ENCODE data around the gene BUD13. TPM values are rescaled to one million over a fixed set of nuclear protein-coding genes. Genes with fewer than 3 reads are reported as not detected.
"Not testable (repeated sequence)": the region's sequence is repeated elsewhere in the genome, so short reads cannot be mapped to it uniquely, and the experiment has no call there.

The BUD13 gene
- polyA plus RNA-seq, 3 donors = 36.4 to 42.4 (median 39.3) TPM

- DNase-seq (ENCODE audit: low read depth in 3 of 3, low spot score in 2 of 3) = no peak
These were observed 10.7 kb downstream of the BUD13 start for GRCh38 chr11:116762132-116762531.

GRCh38 chr11:116756044-116756443, 16.7 kb downstream of the BUD13 start:
- DNase-seq (ENCODE audit: low read depth in 3 of 3, low spot score in 2 of 3) = not testable (repeated sequence)

DNA sequence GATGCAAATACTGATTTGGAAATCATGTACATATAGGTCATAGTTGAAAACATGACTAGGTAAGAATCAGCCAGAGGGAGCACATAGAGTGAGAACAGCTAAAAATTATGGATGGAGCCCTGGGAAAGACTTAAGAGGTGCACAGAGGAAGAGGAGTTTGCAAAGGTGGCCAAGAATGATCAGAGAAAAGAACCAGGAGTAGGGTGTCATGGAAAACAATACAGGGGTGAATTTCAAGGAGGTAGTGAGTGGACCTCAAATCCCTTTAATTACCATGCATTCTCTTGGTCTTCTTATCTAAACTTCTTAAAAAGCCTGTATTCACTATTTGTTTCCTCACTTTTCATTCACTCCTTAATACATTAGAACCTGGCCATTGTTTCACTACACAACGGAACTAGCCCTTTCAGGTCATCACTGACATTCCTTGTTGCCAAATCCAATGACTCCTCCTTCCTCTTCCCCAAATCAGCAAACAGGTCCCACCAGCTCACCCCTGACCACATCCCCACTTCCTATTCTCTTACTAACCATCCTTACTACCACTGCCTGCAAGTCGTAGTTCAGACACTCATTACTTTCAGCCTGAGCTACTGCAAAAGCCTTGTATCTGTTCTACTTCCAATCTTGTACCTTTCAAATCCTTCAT, 22.6 kb downstream of the BUD13 start:
- DNase-seq (ENCODE audit: low read depth in 3 of 3, low spot score in 2 of 3) = no peak

GRCh38 chr11:116742104-116742503, 30.7 kb downstream of the BUD13 start:
- no peak for DNase-seq (ENCODE audit: low read depth in 3 of 3, low spot score in 2 of 3)

- DNase-seq (ENCODE audit: low read depth in 3 of 3, low spot score in 2 of 3) = no peak
These were observed 32.0 kb downstream of the BUD13 start for GRCh38 chr11:116740741-116741140.

DNA sequence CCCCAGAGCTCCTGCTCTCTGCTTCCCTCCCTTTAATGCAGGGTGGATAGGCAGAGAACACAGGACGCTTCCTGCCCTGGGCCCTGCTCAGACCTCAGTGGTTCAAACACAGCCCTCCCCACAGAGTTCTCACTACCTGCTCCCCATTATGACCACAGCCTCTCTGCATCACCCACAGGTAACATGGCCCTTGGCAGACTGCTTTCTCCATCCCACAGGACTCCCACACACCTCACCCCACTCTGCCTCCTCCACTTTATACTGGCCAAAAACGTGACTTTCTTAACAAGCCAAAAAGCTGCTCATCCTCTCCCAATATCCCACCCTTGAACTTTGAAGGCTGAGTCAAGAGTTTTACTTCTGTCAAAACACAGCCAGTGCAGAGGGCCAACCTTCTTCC, 33.8 kb downstream of the BUD13 start:
- DNase-seq (ENCODE audit: low read depth in 3 of 3, low spot score in 2 of 3) = no peak

DNA sequence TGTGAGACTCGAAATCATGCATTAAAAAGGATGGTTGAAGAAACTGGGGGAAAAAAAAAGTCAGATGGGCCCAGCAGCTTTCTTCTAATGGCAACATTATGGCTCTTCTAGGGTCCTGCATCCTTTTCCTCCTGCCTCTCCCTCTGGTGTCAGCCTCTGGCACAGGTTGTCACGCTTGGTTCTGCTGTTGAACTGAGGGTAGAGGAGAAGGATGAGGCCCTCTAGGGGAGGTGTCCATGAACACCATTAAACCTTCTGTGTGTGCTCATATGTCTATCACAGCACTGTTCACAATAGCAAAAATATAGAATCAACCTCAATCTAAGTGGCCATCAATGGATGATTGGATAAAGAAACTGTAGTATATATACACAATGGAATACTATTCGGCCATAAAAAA, 36.0 kb downstream of the BUD13 start:
- DNase-seq (ENCODE audit: low read depth in 3 of 3, low spot score in 2 of 3) = no peak

DNA sequence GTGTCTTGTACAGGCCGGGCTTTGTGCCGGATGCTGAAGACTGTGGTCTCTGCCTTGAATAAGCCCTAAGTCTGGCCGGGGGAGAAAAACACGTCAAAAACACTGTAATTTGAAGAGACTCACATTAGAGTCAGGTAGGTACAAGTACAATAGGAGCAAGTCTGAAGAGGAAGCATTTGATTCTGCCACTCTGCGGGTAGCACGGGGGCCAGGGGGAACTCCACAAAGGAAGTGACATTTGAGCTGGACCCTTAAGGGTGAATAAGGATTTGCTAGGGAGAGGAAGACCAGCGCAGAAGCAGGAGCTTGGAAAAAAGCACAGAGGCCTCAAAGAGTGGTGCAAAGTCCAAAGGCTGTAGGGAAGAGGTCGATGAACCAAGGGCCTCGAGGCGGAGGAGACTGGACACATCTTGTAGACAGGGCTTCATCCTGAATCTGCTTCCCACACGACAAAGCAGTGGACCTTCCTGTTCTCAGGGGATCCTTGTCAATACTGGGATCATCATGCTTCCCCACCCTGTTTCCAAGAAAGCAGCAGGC, 38.7 kb downstream of the BUD13 start:
- no peak for DNase-seq (ENCODE audit: low read depth in 3 of 3, low spot score in 2 of 3)

GRCh38 chr11:116733043-116733755, 39.6 kb downstream of the BUD13 start:
- DNase-seq (ENCODE audit: low read depth in 3 of 3, low spot score in 2 of 3) = no peak

DNA sequence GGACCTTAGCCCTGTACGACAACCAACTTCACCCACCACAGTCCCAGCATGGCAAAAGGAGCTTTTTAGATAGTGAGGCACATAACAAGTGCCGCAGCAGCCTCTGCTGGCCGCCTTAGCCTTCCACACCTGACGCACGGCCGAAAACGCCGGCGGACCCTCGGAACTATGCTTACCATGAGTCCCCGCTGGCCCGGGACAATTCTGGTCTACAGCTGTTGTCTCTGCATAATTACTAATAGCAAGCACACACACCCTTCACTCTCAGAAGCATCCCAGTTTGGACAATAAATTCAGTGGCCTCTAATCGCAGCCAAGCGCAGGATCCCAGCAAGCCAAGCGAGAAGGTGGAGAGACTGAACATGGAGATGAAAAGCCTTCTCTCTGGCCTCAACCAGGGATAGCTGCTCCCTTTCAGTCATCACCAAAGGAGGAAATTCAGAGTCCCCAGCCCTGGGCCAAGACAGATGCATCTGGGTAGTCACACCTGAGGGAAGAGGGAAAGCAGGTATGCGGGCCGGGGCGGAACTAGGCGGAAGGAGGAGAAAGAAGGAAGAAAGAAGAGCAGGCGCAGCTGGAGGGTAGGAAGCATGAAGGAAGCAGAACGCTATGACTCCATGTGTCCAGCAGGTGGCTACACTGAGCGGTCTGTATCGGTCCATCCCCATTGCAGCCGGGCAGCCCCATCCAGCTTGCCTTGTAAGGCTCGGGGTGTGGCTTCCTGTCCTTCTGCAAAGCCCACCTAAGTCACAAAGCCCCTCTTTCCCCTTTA, 40.3 kb downstream of the BUD13 start:
- DNase-seq (ENCODE audit: low read depth in 3 of 3, low spot score in 2 of 3) = peak in 1 of 3 donors; percentile 59

DNA sequence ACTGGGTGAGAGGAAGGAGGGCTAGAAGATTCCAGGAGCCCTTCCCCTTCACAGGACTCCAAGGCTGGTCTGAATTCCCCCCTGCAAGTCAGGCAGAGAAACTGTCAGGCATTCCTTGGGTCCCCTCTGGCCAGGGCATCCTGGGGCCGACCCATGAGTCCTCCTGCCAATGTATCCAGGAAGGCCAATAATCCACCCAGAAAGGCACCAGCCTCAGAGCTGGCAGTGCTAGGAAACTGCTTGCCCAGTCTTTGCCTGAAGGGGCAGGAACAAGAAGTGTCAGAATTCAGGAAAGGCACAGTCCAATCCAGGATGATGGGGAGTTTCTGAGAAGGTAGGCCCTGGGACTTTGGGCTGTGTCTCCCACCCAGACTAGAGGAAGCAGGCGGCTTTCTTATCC, 41.0 kb downstream of the BUD13 start:
- DNase-seq (ENCODE audit: low read depth in 3 of 3, low spot score in 2 of 3) = no peak

DNA sequence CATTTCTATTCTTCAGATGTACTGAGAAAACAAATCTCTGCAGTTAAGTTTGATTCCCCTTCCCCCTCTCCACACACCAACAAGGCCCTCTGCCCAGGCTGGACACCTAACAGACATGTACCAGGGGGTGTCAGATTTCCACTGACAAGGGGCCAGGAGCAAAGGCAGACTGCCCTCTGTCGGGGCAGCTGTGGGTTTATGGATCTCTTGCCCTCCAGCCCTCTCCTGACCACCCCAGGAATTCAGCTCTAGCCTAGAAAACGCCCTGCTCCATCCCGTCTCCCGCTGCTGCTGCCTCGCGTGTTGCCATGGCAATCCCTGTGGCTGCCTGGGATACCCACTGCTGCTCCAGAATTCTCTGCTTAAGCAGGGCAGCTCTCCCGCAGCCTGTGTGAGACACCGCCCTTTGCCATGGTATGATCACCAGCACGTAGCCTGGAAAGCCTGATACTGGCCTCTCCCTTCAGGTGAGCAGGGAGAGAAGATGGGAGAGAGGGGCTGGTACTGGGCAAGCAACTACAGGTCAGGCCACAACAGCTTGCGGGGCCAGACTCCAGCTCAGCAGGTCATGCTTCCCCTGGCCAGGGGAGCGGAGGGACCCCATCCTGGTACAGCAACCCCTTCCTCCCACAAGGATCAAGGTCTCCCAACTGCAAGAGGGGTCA, 41.6 kb downstream of the BUD13 start:
- no peak for DNase-seq (ENCODE audit: low read depth in 3 of 3, low spot score in 2 of 3)

- DNase-seq (ENCODE audit: low read depth in 3 of 3, low spot score in 2 of 3) = no peak
These were observed 42.2 kb downstream of the BUD13 start for GRCh38 chr11:116730601-116731000.

DNA sequence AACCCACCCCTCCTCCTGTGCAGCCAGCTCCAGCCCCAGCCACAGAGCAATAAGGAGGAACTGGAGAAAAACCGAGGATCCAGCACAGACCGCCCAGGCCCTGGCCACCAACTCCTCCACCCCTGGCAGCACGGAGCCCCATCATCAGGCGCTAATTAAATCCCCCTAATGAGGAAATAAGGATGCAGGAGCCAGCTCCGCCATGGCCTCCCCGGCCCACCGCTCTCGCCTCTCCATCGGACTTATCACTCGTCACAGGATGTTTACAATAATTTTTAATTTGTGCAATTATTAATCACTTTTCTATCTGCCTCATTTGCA, 42.6 kb downstream of the BUD13 start:
- DNase-seq (ENCODE audit: low read depth in 3 of 3, low spot score in 2 of 3) = no peak

GRCh38 chr11:116729501-116730240, 43.1 kb downstream of the BUD13 start:
- no peak for DNase-seq (ENCODE audit: low read depth in 3 of 3, low spot score in 2 of 3)

GRCh38 chr11:116727990-116728389, 44.8 kb downstream of the BUD13 start:
- no peak for DNase-seq (ENCODE audit: low read depth in 3 of 3, low spot score in 2 of 3)

DNA sequence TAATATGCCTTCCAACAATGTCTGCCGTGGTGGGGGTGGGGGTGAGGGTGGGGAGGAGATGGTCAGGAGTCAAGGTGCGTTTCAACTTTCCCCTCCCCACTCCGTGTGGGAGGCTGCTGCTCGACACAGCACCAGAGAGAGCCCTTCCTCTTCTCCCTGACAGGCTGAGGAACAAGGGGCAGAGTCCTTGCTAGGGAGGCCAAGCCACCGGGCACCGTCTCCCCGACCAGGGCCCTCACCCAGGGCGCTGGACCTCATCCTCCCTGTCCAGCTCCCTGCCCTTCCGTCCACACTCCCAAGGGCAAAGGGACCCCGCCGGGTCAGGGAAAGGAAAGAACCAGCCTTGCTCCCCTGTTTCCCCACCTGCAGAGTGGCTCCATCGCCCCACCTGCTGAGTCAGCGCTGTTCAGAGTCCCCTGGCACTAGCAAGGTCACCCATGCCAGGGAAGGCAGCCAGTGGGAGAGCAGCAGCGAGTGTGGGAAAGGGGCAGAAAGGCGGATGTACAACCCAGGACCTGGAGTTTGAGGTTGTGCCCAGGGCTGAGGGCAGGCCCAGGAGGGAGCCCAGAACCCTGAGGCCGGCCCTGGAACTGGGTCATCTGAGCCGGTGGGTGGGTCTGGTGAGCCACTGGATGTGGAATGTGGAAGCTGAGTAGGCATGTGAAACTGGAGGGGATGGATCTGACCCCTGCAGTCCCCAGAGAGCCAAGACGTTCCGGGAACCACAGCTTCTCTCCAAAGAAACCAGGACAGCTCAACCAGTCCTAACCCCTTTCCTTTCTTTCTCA, 47.2 kb downstream of the BUD13 start:
- no peak for DNase-seq (ENCODE audit: low read depth in 3 of 3, low spot score in 2 of 3)

GRCh38 chr11:116724813-116725212, 48.0 kb downstream of the BUD13 start:
- no peak for DNase-seq (ENCODE audit: low read depth in 3 of 3, low spot score in 2 of 3)

- no peak for DNase-seq (ENCODE audit: low read depth in 3 of 3, low spot score in 2 of 3)
These were observed 49.3 kb downstream of the BUD13 start for GRCh38 chr11:116723511-116723910.

GRCh38 chr11:116721988-116722387, 50.8 kb downstream of the BUD13 start:
- no peak for DNase-seq (ENCODE audit: low read depth in 3 of 3, low spot score in 2 of 3)

Measured in right renal cortex interstitium (tissue), 3 donors.